AG09309 (cell line): Measurements from ENCODE around the gene IMMP2L.

Experiments
- DNase-seq: peaks from one replicate; pipeline ENCODE4 v3.0.0-alpha.2; 2010; ENCODE audit warnings: low read depth
- H3K4me3 ChIP-seq: 2 replicates; pipeline ENCODE4 v1.5.1; 2011; ENCODE audit warnings: mild to moderate bottlenecking, low read depth, low read length, moderate library complexity; ENCODE audit not compliant: control insufficient read depth
- TF ChIP-seq, protein P1 (sequence below): IDR thresholded peaks from 2 replicates; pipeline ENCODE4 v1.5.1; 2011; ENCODE audit warnings: mild to moderate bottlenecking, low read depth, low read length, inconsistent platforms; ENCODE audit not compliant: insufficient read depth, control insufficient read depth; ENCODE audit errors: missing control alignments

The IMMP2L gene

DNA sequence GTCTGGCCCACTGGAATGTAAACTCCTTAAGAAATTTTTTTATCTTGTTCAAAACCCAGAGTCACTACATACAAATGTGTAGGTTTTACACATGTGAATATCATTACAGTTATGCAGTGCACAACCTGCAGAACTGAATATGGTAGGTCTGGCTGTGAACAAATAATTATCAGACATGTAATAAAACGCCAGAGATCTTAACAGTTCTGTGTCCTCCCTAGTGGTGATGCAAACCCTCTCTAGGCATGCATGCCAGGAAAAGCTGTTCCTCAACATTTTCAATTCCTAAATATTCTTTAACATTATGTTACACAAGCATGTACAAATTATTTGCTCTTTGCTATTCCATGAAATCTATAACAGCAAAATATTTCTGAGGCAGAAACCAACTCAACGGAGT, 124.6 kb downstream of the IMMP2L start:
- DNase-seq = no peak
- TF ChIP-seq, protein P1, sequence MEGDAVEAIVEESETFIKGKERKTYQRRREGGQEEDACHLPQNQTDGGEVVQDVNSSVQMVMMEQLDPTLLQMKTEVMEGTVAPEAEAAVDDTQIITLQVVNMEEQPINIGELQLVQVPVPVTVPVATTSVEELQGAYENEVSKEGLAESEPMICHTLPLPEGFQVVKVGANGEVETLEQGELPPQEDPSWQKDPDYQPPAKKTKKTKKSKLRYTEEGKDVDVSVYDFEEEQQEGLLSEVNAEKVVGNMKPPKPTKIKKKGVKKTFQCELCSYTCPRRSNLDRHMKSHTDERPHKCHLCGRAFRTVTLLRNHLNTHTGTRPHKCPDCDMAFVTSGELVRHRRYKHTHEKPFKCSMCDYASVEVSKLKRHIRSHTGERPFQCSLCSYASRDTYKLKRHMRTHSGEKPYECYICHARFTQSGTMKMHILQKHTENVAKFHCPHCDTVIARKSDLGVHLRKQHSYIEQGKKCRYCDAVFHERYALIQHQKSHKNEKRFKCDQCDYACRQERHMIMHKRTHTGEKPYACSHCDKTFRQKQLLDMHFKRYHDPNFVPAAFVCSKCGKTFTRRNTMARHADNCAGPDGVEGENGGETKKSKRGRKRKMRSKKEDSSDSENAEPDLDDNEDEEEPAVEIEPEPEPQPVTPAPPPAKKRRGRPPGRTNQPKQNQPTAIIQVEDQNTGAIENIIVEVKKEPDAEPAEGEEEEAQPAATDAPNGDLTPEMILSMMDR = no peak
- H3K4me3 ChIP-seq = no peak overlapping the region

- TF ChIP-seq, protein P1 = no peak
- no peak overlapping the region for H3K4me3 ChIP-seq
- DNase-seq = no peak
These were observed 125.7 kb downstream of the IMMP2L start for GRCh38 chr7:111436608-111437007.

GRCh38 chr7:111433426-111433825, 128.9 kb downstream of the IMMP2L start:
- H3K4me3 ChIP-seq = no peak overlapping the region
- TF ChIP-seq, protein P1 = no peak
- DNase-seq = no peak

DNA sequence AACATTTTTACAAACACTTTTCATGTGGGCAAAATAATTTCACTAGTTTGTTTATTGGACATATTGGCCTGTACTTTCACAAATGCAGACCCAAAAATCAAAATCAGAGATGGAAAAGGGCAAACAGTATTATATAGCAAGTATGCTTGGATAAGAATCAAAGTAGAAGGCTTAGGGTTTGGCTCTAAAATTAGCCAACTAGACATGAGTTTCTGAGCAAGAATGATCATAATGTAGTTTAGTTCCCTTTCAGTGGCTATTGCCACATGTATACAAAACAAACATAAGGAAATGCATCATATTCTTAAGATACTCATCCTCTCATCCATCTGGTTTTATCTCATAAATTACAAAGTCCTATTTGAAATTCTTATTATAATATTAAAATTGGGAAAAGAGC, 132.5 kb downstream of the IMMP2L start:
- TF ChIP-seq, protein P1 = no peak

DNA sequence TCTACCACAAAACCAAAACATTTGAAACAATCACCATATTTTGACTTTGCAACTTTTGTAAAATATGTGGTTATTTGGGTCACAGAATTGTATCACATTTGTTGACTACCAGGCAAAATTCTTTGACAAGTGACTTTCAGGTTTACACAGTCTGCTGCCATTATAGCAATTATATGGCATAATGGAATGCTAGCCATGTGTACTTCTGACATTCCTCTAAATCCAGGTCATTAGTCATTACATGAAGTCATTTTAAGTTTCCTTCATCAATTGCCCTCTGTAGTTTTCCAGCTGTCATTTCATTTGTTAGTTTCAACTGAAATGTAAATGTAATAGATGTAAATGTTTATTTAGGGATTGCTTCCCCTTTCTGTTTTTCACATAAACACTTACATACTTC, 137.5 kb downstream of the IMMP2L start:
- DNase-seq = no peak
- H3K4me3 ChIP-seq = no peak overlapping the region
- TF ChIP-seq, protein P1 = no peak

More for the DNA sequence above, 132.5 kb downstream of the IMMP2L start:
- H3K4me3 ChIP-seq = no peak overlapping the region
- no peak for DNase-seq

DNA sequence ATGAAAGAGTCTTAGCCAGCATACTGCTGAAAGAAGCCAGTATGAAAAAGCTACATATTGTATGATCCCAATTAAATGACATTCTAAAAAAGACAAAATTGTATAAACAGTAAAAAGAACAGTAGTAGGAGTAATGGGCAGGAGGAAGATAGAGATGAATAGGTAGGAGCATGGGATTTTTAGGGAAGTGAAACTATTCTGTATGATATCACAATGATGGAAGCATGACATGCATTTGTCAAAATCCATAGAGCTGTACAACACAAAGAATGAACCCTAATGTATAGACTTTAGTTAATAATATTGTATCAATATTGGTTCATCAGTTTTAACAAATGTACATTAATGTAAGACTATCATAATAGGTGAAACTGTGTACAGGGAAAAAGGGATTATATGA, 147.9 kb downstream of the IMMP2L start:
- TF ChIP-seq, protein P1 = no peak
- no peak for DNase-seq
- no peak overlapping the region for H3K4me3 ChIP-seq

DNA sequence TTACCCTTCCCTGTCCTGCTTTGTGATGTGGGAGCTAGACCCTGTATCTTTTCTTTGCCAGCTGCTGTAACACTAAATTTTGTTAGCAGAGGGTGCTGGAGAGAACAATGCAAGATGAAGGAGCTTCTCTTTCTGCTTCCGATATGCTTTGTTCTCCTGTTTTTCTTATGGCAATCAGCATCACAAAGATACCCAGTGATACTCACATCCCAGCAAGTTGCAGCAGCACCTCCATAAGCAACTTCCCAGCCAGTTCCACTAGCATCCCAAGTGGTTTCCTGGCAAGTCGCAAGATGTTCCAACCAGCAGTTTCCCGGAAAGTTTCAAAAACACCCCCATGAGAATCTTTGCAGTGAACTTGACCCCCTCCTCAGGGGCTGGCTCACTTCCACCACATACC, 148.6 kb downstream of the IMMP2L start:
- DNase-seq = no peak
- TF ChIP-seq, protein P1 = no peak
- H3K4me3 ChIP-seq = no peak overlapping the region
